GM12872 (cell line): ENCODE results near the gene MSLN.

Source experiments
- TF ChIP-seq, protein P1 (sequence below): IDR thresholded peaks from 3 replicates; pipeline ENCODE4 v1.5.1; 2011; ENCODE audit warnings: low read depth, mild to moderate bottlenecking, low read length, moderate library complexity; ENCODE audit not compliant: insufficient read depth

MSLN gene

DNA sequence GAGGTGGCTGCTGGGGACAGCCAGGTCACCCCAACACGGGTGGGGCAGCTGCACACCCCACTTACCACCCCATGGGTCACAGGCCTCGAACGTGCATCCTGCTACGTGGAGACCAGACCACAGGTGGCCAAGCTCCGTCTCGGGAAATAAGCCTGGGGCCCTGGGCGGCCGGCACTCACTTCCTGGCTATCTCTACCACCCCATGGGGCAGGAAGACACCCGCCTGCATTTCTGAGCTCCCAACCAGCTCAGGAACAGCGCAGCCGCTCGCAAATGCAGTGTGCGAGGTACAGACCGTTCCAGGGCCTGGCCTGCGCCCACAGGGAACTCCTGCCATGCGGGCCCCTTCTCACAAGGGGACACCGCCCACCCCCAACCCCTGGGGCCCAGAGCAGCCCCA lies 44.9 kb downstream of the MSLN start:
- TF ChIP-seq, protein P1, sequence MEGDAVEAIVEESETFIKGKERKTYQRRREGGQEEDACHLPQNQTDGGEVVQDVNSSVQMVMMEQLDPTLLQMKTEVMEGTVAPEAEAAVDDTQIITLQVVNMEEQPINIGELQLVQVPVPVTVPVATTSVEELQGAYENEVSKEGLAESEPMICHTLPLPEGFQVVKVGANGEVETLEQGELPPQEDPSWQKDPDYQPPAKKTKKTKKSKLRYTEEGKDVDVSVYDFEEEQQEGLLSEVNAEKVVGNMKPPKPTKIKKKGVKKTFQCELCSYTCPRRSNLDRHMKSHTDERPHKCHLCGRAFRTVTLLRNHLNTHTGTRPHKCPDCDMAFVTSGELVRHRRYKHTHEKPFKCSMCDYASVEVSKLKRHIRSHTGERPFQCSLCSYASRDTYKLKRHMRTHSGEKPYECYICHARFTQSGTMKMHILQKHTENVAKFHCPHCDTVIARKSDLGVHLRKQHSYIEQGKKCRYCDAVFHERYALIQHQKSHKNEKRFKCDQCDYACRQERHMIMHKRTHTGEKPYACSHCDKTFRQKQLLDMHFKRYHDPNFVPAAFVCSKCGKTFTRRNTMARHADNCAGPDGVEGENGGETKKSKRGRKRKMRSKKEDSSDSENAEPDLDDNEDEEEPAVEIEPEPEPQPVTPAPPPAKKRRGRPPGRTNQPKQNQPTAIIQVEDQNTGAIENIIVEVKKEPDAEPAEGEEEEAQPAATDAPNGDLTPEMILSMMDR, result no peak

DNA sequence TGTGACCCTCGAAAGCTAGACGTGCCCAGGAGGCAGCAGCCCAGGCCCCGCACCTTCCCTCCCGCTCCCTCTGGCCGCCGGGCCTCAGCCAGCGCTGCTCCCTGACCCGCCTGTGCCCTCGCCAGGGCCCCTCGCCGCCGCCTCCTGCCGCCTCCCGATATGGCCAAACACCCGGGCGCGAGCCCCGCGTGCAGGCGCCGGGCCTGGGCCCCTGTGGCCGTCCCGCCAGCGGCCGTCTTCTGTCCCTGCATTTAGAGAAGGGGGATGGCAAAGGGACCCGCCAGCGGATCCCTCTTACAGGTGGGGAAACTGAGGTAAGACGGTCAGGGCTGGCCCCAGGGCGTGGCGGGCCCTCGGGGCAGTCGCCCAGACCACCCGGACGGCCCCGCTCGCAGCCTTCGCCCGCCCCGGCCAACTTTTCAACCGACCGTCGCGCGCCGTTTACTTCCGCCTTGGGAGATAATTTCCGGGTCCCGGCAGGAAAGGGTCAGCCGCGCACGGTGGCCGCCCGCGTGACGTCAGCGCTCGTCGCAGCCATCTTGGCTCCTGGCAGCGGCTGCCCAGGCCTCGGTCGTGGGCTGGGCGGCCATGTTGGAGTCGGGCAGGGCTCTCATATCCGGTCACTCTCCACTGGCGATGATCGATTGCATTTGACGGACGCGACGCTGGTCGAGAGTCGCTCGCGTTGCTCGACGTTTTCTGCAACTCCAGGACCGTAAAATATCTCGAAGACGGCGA lies 47.0 kb downstream of the MSLN start:
- TF ChIP-seq, protein P1, result no peak

DNA sequence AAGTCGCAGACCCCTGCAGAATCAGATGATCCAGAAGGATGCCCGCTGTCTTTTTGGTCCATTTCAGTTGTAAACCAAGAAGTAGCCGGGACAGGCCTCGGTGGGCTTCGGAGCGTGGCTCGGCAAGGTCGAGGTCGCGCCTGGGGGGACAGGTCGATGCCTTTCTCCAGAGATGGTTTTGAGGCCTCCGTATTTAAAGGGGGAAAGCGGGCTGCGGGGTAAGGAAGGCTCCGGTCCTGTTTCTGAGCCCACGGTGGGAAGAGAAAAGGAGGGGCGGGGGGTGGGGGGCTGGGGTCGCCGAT lies 47.5 kb downstream of the MSLN start:
- TF ChIP-seq, protein P1, result no peak

DNA sequence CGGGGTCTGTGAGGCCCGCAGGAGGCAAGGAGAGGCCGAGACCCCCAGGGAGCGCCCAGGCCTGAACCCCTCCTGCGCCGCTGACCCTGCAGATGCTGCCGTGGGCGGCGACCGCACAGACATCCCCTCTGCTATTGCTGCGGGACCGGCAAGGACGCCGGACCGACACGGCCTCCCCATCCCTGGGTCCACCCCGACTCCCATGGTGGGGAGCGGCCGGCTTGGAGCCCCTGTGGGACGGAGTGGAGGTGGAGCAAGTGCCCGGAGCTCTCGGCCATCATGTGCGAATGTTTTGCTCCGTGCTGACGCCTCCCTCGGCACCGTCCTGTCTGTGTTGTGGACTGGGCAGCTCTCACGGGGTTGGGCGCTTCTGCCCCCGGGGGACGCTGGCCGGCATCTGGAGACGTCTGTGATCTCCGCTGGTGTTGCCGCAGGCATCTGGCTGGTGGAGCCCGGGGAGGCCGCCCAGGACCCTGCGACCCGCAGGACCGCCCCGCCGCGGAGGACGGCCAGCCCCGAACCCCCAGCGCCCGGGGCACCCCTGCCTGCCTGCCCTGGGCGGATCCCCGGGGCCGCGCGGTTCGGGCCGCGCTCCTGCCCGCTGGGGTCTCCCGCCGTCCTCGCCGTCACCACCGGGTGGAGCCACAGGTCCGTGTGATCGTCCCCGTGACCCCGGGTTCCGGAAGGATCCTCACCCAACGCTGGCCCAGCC lies 52.8 kb downstream of the MSLN start:
- TF ChIP-seq, protein P1, result peak; percentile 45; the same call in 2 of the 3 replicates

DNA sequence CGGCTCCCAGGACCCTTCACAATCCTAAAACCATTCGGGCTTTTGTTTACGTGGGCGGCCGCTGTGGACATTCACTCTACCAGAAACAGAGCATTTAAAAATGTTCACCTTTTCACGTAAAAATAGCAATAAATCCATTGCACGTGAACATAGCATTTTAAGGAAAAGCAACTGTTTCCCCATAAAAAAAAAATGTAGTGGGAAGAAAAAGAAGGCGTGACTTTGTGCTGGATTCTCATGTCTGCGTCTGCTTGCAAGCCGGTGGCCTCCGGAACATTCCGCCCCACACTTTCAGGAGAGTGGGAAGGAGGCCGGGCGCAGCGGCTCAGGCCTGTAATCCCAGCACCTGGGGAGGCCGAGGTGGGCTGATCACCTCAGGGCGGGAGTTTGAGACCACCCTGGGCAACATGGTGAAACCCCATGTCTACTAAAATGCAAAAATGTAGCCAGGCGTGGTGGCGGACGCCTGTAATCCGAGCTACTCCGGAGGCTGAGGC lies 53.4 kb downstream of the MSLN start:
- TF ChIP-seq, protein P1, result no peak

DNA sequence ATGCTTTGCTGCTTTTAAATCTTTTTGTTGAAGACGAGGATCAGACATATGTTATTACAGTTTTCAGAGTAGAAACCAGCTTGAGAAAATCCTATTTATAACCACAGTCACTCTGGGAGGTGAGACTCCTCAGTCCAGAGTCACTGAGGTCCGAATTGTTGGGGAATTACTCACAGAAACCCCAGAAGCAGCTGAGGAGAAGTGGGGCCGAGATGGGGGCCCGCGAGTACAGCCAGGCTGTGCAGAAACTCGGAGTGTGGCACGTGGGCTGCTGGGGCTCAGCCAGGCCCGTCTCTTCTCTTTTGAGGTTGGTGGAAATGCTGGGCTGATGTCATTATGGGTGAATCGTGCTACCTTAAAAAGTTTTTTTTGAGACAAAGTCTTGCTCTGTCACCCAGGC lies 54.4 kb downstream of the MSLN start:
- TF ChIP-seq, protein P1, result no peak

DNA sequence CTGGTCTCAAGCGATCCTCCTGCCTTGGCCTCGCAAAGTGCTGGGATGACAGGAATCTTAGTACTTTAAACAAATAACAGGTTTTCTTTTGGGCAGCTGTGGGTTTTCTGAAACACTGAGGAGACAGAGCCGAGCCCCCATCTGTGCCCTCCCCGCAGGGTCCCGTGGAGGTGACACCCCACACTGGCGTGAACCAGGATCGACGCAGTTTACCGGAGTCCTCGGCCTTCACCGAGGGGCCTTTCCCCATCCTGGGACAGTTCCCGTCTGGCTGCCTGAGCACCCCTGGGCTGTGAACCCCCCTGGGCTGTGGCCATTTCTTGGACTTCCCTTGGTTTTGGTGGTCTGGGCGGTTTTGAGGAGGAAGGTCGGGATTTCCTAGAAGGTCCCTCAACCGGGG lies 55.3 kb downstream of the MSLN start:
- TF ChIP-seq, protein P1, result no peak
